Astrocyte (in vitro differentiated cells and primary cell): ENCODE measurements around the gene MCF2L.

ENCODE experiments used
- EZH2 ChIP-seq: IDR thresholded peaks from 2 replicates; pipeline ENCODE4 v1.6.1; 2012; ENCODE audit warnings: mild to moderate bottlenecking, low read length, inconsistent platforms; ENCODE audit not compliant: insufficient read depth
- TF ChIP-seq, protein P1 (sequence below): IDR thresholded peaks from 2 replicates; pipeline ENCODE4 v1.5.1; 2011; ENCODE audit warnings: low read depth, mild to moderate bottlenecking, inconsistent platforms, low read length, moderate library complexity; ENCODE audit not compliant: insufficient read depth

DNA sequence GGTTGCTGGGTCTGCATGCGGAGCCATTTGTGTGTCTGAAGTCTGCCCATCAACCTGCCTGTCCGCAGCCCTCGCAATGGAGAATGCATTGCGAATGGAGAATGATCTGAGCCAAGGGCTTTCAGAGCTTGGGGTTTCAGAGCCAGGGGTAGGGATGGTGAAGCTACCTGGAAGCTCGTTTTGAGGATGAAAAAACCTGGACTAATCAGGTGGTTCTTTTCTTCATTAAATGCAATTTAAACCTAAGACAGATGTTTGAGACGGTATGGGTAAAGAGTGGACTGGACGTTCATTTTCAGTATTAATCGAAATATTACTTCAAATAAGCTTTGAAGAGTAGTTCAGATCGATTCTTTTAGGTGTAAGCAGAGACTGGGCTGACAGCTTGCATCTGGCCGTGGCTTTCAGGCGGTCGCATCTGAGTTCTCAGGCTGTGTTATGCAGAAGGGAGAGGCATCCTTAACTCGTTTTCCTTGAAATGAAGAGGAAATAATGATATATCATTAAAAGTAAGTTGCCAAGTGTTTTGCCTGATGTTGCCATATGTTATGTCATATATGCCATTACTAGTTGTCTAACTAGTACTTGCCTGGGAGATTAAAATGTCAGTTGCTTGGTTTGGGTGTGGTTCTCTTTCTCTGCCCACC is 801 bp downstream of the MCF2L start:
- TF ChIP-seq, protein P1, sequence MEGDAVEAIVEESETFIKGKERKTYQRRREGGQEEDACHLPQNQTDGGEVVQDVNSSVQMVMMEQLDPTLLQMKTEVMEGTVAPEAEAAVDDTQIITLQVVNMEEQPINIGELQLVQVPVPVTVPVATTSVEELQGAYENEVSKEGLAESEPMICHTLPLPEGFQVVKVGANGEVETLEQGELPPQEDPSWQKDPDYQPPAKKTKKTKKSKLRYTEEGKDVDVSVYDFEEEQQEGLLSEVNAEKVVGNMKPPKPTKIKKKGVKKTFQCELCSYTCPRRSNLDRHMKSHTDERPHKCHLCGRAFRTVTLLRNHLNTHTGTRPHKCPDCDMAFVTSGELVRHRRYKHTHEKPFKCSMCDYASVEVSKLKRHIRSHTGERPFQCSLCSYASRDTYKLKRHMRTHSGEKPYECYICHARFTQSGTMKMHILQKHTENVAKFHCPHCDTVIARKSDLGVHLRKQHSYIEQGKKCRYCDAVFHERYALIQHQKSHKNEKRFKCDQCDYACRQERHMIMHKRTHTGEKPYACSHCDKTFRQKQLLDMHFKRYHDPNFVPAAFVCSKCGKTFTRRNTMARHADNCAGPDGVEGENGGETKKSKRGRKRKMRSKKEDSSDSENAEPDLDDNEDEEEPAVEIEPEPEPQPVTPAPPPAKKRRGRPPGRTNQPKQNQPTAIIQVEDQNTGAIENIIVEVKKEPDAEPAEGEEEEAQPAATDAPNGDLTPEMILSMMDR: no peak
- no peak for TF ChIP-seq EZH2
